Measurements from ENCODE around the gene IREB2.
"Not testable (repeated sequence)": the region's sequence is repeated elsewhere in the genome, so short reads cannot be mapped to it uniquely, and the experiment has no call there.

IREB2 gene

DNA sequence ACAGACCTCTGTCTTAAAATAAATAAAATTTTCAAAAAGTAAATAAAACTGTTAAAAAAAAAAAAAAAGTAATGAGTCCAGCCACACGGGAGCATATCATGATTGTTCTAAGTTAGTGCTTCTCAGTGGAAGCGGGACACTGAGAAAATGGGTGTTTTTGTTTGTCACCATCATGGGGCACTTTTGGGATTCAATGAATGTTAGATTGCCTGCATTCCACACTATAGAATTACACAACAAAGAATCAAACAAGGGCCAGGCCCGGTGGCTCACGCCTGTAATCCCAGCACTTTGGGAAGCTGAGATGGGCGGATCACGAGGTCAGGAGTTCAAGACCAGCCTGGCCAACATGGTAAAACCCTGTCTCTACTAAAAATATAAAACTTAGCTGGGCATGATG lies 3.3 kb upstream of the IREB2 start:
- DNase-seq = not testable (repeated sequence)

DNA sequence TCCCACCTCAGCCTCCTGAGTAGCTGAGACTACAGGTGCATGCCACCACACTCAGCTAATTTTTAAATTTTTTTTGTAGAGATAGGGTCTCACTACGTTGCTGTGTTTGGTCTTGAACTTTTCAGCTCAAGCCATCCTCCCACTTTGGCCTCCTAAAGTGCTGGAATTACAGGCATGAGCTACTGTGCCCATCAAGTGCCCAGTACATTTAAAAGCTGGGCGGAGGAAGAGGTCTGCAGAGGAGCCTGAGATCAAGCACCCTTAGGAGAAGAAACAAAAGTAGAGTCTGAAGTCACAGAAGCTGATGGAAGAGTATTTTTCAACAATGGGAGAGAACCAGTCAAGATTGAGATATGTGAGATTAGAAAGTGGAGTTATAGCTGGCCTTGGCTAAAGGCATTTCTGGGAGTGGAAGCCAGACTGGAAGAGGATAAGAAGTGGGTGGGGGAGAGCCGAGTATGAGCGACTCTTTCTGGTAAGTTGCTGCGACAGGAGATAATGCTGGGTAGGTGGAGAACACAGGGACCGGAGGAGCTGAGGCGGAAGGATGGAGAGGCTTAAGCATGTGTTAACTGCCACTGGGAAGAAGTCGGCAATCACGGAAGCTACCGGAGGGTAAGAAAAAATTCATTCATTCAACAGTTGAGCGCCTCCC lies 782 bp upstream of the IREB2 start:
- no peak for DNase-seq

DNA sequence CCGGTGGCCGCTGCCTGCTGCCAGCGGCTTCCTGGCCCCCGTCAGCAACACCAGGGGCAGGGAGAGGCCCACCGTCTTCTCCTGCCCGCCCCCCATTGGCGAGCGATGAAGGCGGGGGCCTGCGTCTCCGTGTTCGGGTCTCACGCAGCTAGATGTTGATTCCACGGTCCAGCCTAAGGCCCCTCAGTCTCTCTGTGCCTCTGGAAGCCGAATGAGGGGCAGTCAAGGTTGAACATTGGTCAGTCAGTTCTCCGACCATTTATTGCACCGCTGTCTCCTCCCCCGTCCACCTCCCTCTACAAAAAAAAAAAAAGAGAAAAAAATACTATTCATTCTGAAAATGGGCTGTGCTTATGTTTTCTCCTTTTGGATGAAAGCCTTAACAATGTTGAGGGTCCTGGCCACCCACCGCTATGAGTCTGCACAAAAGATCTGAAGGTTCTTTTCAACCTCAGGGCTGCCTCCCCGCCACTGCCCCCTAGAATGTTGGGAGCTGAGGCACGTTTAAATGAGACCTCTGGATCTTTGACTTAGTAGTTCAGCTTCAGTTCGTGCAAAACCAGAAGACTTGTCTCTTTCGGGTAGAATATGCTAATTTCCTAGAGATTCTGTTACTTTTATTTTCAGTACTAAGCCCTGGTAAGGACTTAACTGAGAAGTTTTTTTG lies 736 bp downstream of the IREB2 start:
- no peak for DNase-seq

DNA sequence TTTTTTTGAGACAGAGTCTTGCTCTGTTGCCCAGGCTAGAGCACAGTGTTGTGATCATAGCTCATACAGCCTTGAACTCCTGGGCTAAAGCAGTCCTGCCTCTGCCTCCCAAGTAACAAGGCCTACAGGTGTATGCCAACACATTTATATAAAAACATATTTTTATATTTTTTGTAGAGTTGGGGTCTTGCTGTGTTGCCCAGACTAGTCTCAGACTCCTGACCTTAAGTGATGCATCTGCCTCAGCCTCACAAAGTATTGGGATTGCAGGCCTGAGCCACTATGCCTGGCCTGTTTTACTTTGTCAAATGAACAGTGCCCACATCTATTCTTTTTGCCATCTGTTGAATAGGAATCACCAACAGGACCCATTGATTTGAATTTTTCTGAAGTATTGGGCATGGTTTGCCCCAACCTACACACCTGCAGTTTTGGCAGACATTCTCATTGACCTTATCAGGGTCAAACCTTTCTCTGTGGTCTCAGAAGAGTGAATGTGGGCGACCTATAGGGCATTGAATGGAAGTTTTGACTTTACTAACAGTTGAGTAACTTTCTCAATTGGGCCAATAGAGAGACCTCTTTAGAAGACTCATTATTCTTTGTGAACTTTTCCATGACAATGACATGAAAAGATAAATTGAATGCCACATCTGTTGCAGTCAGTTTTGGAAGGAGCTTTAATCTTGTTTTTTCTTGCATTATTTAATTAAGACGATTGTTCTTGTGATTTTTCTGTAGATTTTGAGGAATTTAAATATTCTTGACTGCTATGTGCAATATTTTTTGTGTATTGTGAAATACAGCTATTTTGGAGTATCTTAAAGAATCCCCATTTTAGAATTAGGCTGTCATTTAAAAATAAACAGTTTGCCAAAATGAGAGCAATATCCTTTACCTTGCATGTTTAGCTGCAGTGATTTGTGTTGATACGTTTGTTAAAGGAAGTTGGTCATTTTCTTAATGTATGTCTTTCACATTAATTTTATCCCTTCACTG lies 2.7 kb downstream of the IREB2 start:
- DNase-seq = no peak

DNA sequence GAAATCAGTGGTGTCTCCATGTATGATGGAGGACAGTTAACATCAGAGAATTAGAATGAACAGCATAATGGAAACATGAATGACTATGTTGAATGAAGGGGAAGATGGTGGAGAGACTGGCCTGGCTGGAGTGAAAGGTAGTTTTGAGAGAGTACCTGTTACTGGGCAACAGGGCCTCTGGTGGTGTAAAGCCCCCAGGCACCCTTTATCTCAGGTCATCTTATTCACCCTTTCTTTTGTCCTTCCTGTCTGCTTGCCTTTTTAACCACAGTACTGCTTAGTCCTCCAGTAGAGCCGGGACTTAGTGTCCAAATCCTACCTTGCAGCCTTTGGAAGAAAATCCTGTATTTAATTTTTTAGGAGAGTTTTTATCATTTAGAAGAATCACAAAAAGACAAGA lies 6.2 kb downstream of the IREB2 start:
- DNase-seq = no peak

DNA sequence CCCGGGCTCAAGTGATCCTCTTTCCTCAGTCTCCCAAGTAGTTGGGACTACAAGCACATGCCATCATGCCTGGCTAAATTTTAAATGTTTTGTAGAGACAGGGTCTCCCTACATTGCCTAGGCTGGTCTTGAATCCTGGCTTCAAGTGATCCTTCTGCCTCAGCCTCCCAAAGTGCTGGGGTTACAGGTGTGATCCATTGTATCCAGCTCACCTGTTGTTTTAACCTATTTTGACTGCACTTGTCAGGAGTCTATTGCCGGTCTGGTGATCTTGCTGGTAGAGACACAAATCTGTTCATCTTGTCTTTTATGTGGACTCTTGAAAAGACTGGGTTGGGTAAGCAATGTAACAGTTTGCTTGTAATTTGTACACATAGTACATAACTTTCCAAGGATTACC lies 7.9 kb downstream of the IREB2 start:
- no peak for DNase-seq

DNA sequence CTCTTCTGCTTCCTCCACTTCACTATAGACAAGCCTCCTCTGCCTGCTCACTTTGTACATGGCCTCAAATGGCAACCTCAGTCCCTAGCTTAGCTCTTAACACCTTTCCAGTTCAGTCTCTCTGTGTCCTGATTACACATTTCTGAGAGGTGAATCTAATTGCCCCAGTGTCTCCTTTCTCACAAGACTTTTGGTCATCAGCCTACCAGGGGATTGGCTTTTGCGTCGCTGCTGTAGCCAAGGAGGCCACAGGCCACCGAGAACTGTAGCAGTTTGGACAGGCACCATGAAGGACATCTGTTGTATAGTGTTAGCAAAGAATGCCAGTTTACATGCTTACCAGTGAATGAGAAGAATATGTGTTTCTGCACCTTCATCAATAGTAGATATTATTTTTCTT lies 8.5 kb downstream of the IREB2 start:
- no peak for DNase-seq

DNA sequence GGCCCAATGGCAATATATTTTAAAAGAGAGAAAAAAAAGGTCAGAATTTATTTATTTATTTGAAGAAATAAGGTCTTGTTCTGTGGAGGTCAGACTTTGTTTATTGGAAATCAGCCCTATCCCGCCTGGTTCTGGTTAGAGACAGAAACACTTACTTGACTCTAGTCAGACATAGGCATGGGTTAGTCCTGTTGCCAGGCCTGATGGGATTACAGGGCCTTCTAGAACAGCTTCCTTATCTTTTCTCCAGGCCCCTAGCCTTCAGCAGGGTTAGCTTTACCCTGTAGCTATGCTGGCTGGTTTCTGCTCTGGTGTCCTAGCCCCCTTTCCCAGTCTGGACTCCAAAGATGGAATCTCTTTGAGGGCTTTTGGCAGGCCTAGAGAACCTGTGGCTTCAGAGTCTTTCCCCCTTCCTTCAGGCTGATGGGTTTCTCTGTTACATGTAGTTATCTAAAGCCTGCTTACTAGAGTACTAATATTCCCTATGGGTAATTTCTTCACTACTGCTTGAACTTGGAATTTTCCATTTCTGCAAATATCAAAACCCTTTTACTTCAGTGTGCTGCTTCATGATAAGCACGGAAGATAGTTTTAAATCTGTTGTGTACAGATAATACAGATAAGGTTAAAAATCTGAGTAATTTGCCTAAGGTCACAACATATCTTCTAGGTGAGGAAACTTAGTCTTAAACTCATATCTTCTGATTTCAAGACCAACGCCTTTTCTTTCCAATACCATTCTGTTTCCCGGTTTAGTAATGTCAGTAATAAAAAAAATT lies 10.6 kb downstream of the IREB2 start:
- no peak for DNase-seq

DNA sequence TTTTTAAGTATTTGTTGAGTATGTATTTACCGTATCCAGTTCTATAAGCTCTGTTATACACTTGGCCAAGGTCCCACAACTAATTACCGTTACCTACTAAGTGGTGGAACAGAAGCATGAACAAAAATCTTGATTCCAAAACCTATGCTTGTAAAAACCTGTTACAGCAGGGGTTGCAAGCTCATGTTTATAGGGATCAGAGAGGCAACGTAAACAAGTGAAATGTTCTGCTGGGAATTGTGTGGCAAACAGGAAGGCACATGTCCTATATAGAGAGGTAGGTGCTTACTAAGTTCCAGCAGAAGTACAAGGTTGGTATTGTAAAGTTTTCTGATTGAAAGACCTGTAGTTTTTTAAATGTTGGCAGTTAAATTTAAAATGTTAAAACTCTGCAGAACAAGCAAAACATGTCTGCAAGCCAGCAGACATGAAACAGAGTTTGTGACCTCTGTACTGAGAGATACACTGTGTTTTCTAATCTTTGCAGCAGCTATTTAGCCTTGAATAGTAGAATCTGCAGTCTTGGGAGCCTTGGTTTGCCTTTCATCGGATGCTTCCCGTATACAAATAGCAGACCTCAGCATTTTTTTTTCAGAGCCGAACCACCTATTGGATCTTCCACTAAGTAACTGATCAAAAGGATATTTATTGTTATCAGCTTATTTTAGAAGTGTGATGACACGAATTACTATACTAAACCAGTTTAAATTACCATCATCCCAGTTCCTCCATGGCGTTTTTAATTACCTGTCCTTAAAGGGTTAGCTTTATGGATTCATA lies 11.4 kb downstream of the IREB2 start:
- peak; percentile 60 for DNase-seq

DNA sequence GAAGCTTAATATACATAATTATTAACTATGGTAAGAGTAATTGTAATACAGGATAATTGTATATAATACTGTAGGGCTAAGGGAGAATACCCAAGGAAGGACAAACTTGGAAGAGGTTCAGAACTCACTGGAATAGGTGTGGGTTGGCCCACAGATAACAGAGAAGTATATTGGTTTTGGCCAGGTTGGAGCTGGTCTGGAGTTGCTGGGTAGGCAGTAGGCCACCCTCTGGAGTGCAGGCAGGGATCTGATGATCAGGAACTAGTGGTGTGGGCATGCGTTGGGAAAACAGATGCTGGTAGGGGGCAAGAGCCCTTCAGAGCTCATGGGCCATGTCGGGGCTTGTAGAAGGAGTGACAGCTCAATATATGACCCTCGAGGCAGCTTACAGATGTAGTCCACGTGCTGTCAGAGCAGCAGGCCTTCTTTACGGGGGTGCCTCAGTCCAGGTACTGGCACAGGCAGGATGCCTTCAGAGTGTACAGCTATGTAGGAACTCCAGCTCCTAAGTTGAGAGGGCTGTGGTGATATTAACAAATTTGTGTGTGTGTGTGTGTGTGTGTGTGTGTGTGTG lies 12.4 kb downstream of the IREB2 start:
- peak; percentile 39 for DNase-seq

DNA sequence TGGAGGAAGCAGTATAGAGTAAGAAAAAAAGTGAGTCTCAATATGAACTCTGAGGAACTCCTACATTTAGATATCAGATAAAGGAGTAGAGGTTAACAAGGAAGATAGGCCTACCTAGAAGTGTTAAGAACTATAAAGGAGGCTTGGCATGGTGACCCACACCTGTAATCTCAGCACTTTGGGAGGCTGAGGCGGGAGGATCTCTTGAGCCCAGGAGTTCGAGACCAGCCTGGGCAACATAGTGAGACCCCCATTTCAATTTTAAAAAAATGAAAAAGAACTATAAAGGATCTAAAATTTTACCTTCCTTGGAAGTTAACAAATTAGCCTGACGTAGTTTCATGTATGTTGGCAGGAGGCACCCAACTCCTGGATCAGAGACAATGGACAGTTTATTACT lies 14.5 kb downstream of the IREB2 start:
- DNase-seq = no peak

DNA sequence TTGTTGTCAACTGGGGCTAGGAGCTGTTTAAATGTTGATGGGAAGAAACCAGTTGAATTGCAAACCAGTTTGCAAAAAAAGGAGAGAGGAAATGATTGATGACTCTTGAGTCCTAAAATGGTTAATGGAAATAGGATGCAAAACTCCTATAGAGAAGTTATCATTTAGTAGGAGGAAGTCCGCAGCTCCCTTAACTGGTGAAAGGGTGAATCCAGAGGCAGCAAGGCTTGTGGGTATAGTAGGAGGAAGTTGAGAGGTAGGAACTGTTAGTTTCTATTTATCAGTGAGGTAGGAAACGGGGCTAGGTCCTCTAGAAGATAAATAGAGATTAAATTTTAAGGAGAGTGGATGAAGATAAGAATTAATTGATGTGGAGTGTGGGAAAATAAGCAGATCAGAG lies 15.4 kb downstream of the IREB2 start:
- DNase-seq = no peak

DNA sequence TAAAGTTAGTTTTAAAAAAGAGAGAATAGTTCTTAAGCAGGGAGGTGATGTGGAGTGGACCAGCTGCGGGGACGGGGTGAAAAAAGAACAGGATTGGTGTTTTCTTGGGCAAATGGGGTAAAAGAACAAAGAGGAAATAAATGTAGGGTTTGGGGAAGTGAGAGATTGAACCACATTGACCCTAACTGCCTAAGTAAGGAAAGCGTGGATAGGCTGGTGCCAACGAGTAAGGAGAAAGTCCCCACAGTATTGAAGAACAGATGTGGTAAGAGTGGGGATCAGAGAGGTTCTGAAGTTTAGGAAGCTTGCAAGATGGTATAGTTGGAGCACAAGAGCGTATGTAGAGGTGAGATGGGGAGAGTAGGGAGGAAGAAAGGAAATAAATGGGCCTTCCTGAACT lies 17.0 kb downstream of the IREB2 start:
- DNase-seq = no peak

DNA sequence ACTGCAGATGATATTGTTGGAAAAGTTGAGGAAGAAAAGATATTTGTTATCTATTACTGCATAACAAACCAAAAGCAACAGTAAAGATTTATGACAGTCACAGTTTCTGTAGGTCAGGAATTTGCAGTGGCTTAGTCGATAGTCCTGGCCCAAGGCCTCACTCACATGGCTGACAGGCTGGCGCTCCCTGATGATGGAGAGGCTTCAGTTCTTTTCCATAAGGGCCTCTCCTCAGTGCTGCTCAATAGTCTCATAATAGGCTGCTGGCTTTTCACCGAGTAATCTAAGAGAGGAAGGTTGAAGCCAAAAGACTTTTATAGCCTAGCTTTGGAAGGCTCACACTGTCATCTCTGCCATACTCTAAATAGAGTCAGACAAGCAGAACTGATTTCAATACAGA lies 17.7 kb downstream of the IREB2 start:
- peak; percentile 49 for DNase-seq

DNA sequence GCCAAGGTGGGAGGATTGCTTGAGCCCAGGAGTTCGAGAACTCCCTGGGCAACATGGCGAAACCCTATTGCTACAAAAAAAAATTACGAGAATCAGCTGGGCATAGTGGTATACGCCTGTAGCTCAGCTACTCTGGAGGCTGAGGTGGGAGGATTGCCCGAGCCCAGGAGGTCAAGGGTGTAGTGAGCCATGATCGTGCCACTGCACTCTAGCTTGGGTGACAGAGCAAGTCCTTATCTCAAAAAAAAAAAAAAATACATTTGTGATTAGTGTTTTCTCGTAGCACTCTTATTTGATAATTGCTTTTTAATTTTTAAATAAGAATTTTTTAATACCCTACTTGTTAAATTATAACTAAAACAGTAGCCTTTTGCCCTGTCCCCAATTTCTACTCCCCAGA lies 18.4 kb downstream of the IREB2 start:
- no peak for DNase-seq

DNA sequence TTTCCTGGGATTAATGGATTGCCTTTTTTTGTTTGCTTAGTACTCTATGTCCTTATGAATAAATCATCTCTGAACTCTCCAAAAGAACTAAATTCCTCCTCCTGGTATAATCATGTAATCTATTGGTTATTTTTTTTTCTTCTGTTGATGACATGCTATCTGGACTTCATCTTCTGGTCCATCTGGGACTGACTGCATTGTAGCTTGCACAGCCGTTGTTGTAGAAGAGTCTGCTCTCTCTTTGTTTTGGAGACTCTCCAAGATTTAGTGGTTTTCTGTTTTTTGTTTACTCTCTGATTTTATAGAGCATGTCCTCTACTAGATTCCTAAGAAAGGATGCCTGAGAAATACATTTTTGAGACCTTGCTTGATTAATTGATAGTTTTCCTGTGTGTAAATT lies 19.1 kb downstream of the IREB2 start:
- peak; percentile 72 for DNase-seq

DNA sequence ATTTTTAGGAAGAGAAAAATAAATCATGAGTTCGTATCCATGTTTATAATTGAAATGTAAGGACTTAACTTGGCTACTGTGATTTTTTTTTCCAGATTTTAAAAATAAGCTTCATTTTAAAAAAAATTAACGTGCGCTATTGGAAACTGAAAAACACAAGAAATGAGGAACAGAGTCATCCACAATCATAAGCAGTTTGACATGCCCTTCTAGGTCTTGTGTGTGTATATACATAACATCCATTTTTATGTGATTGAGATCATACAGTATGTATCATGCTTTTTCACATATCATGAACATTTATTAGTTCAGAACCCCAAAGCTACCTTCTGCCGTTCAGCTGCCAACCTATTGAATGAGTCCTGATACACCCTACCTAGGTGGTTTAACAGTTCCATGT lies 22.7 kb downstream of the IREB2 start:
- DNase-seq = no peak

DNA sequence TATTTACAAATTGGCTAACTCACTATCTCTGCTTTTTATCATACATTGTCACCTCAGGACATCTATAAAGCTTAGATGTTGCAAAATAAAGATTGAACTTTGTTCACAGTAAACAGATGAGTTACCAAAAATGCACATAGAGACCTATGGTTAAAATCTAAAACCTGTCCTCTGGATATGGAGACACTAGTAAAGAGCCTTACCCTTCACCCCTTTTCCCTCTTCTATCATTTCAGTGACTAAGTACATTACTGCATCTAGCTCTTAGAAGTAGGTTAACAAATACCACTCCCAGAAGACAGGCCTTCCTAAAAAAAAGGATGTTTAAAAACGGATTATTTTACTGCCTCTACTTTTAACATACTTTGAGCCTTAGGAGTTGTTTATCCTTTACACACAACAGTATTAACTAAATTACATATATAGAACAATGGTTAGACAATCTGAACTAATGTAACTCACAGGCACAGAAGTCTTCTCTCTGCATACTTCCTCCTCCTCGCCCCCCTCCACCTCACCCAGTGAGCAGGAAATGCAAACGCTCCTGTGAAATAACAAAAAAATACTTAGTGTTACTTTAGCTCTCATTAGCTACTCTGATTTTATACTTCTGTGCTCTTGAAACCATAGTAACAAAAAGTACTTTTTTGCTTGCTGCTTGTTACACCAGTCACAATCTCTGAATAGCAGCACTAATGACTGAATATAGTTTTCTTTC lies 23.3 kb downstream of the IREB2 start:
- DNase-seq = no peak

DNA sequence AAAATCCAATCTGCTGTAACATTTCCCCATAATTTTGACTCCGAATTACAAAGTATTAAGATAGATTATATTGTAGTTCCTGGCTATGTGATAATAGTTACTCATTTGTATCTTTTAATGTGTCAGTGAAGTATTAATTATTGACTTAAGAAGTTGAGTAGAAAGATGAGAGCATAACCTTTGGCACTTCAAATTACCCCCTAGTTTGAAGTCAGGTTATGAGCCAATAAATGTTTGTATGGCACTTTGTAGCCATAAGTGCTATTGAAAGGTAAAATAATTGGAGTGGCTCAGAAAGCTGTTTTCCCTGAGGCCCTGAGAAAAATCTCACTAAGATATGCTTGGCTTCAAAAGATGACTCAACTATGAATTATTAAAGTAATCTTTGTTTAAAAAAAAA lies 31.0 kb downstream of the IREB2 start:
- DNase-seq = no peak

DNA sequence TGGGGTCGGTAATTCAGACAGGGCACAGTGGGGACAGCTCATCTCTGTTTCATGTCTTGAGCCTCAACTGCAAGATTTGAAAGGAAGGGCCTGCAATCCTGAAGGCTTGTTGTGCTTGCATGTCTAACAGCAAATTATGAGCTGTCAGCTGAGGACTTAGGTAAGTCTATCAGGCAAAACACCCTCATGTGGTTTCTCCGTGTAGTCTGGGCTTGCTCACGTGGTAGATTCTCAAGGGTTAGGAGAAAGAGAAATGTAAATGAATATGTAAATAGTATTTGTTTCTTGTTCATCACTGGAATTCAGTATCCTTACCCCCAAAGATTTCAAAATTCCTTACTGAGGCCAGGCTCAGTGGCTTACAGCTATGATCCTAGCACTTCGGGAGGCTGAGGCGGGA lies 39.3 kb downstream of the IREB2 start:
- no peak for DNase-seq

DNA sequence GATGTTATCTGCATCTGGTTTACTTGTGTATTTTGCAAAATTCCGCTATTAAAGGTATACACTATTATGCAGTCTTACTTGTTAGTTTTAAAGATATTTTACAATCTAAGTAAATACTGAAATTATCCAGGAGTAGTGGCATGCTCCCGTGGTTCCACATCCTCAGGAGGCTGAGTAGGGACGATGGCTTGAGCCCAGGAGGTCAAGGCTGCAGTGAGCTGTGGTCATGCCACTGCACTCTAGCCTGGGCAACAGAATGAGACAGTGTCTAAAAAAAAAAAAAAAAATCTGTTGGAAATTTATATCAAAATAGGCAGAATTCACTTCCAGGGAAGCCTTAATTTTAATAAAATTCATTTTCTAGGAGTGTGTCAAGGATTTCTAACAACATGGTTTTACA lies 41.6 kb downstream of the IREB2 start:
- DNase-seq = no peak
